ENCODE results near the gene HPN.

The HPN gene

DNA sequence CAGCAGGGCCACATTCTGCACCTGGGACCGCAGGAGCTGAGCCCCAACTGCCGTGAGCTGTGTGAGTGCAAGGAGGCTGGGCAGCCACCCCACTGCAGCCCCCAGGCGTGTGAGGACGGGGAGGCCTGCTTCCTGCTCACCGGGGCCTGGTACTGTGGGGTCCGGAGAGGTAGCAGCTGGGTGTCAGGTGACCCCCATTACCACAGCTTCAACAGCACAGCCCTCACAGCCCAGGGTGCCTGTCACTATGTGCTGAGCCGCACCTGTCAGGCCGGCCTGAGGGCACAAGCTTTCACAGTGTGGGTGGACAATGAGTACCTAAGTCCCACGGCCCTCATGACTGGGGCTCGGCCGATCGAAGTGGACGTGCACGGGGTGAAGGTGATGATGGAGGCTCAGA, 38.3 kb downstream of the HPN start:
- no peak for FAIRE-seq

DNA sequence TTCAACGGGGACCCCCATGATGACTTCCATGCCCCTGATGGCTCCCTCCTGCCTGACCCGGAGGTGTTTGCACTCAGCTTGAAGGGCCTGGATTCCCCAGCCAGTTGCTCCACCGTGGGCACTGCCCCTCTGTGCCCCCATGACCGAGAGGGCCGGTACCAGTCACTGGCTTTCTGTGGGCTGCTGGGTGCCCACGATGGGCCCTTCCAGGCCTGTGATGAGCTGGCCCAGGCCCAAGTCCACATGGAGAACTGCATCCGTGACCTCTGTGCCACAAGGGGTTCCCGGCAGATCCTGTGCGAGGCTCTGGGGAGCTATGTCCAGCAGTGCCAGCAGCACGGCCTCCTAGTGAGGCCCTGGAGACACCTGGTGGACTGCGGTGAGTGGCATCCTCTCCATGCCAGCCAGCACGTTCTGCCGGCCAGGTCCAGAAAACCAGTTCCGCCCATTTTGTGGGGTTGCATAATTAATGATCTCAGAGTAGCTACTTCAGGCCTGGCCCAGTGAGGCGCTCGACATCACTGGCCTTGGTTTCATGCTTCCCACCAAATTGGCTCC, 39.2 kb downstream of the HPN start:
- FAIRE-seq (no peak), DNase-seq (ENCODE audit: insufficient read length, low spot score) (no peak)
- TF ChIP-seq SPI1 (IDR thresholded peaks at IDR 0.05; ENCODE audit: low read depth, low read length) (no peak), TAF1 (IDR thresholded peaks at IDR 0.05; ENCODE audit: low read depth, low read length) (no peak), POLR2A (IDR thresholded peaks at IDR 0.05; ENCODE audit: low read depth, low read length) (no peak), POLR2AphosphoS5 (IDR thresholded peaks at IDR 0.05; ENCODE audit: low read depth, low read length) (no peak), PAX5 (IDR thresholded peaks at IDR 0.05; ENCODE audit: insufficient read depth, low read length, severe bottlenecking) (no peak), POU2F2 (IDR thresholded peaks at IDR 0.05; ENCODE audit: low read depth, low read length) (no peak)

More for the DNA sequence above, 38.3 kb downstream of the HPN start:
- DNase-seq (ENCODE audit: insufficient read length, low spot score): no peak
- no peak for TF ChIP-seq POU2F2 (IDR thresholded peaks at IDR 0.05; ENCODE audit: low read depth, low read length)
- TF ChIP-seq SPI1 (IDR thresholded peaks at IDR 0.05; ENCODE audit: low read depth, low read length): no peak
- no peak for TF ChIP-seq PAX5 (IDR thresholded peaks at IDR 0.05; ENCODE audit: insufficient read depth, low read length, severe bottlenecking)
- TF ChIP-seq POLR2AphosphoS5 (IDR thresholded peaks at IDR 0.05; ENCODE audit: low read depth, low read length): no peak
- no peak for TF ChIP-seq POLR2A (IDR thresholded peaks at IDR 0.05; ENCODE audit: low read depth, low read length)
- TF ChIP-seq TAF1 (IDR thresholded peaks at IDR 0.05; ENCODE audit: low read depth, low read length): no peak

DNA sequence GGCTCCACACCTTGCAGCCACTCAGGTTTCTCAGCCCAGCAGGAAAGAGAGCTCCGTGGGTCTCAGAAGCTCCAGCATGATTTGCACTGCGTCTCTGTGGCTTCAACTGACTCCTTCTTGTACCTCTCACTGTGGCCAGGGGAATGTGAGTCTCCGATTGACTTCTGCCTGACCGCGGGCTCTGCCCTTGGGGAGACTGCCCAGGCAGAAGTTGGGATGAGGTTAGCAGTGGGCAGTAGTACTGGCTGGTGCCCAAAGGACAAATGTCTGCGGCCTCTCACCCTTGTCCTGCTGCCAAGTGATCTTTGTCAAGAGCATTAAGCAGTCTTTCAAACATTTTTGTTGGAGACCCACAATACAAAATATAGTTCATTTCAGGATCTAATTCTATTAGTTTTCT, 39.7 kb downstream of the HPN start:
- TF ChIP-seq PAX5 (IDR thresholded peaks at IDR 0.05; ENCODE audit: insufficient read depth, low read length, severe bottlenecking) (no peak), POU2F2 (IDR thresholded peaks at IDR 0.05; ENCODE audit: low read depth, low read length) (no peak), SPI1 (IDR thresholded peaks at IDR 0.05; ENCODE audit: low read depth, low read length) (no peak), POLR2A (IDR thresholded peaks at IDR 0.05; ENCODE audit: low read depth, low read length) (no peak)
- no peak for FAIRE-seq
- DNase-seq (ENCODE audit: insufficient read length, low spot score): no peak

DNA sequence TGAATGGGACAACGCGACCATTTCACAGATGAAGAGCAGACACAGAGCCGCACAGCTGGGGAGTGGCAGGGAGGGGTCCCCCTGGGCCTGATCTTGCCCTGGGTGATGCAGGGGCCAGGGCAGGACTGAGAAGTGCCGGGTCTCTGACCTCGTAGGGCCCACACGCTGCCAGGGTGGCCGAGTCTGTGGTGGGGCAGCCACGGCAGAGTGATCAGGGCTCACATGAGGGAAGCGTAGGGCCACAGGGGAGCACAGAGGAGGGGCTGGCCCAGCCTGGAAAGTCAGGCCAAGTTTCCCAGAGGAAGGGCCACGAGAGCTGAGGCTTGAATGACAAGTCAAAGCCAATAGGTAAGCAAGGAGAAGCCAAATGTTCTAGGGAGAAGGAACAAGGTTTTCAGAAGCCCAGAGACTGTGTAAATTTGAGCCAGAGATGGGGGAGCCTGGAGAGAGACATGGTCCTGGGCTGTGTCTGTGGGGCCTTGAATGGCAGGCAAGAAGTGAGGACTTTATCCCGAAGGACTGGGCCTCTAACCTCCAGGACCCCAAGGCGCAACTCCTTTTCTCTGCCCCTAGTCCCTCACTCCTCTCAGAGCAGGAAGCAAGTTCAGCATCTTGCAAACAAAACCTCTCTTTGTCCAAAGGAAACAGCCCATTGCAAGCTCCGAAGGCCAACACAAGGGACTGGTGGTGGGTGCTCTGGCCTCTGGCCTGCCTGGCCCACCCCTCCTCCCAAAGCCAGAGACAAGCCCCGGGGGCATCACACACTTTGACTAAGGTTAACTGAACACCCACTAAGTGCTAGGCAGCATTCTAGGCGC, 42.4 kb downstream of the HPN start:
- TF ChIP-seq POLR2A (IDR thresholded peaks at IDR 0.05; ENCODE audit: low read depth, low read length) (no peak), TAF1 (IDR thresholded peaks at IDR 0.05; ENCODE audit: low read depth, low read length) (no peak), POLR2AphosphoS5 (IDR thresholded peaks at IDR 0.05; ENCODE audit: low read depth, low read length) (no peak), PAX5 (IDR thresholded peaks at IDR 0.05; ENCODE audit: insufficient read depth, low read length, severe bottlenecking) (no peak), SPI1 (IDR thresholded peaks at IDR 0.05; ENCODE audit: low read depth, low read length) (no peak), POU2F2 (IDR thresholded peaks at IDR 0.05; ENCODE audit: low read depth, low read length) (no peak)
- DNase-seq (ENCODE audit: insufficient read length, low spot score) (no peak), FAIRE-seq (no peak)

DNA sequence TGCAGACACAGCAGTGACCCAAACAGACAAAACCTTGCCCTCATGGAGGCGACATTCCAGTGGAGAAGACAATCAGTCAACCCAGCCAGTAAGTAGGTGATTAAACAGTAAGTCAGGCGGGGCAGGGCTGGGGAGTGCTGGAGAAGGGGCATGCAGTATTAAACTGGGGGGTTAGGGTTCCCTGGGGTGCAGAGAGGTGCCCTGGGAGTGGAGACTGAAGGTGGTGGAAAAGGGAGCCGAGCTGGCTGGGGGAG, 42.9 kb downstream of the HPN start:
- no peak for TF ChIP-seq PAX5 (IDR thresholded peaks at IDR 0.05; ENCODE audit: insufficient read depth, low read length, severe bottlenecking)
- no peak for TF ChIP-seq TAF1 (IDR thresholded peaks at IDR 0.05; ENCODE audit: low read depth, low read length)
- TF ChIP-seq POLR2AphosphoS5 (IDR thresholded peaks at IDR 0.05; ENCODE audit: low read depth, low read length): no peak
- no peak for TF ChIP-seq SPI1 (IDR thresholded peaks at IDR 0.05; ENCODE audit: low read depth, low read length)
- no peak for TF ChIP-seq POLR2A (IDR thresholded peaks at IDR 0.05; ENCODE audit: low read depth, low read length)
- TF ChIP-seq POU2F2 (IDR thresholded peaks at IDR 0.05; ENCODE audit: low read depth, low read length): no peak
- FAIRE-seq: no peak
- no peak for DNase-seq (ENCODE audit: insufficient read length, low spot score)

DNA sequence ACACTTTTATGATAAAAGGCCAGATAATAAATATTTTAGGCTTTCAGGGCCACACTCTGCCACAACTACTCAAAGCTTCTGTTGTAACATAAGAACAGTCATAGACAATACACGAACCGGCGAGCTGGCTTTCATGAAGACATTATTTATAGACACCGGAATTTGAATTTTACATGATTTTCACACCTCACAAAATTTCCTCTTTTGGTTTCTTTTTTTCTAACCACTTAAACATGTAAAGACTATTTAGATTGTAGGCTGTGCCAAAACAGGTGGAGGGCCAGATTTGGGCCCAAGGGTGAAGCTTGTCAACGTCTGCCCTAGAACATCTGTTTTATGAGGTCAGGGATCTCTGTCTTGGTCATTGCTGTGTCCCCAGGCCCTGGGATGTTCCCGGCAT, 44.4 kb downstream of the HPN start:
- no peak for DNase-seq (ENCODE audit: insufficient read length, low spot score)
- FAIRE-seq: peak; percentile 52
- no peak for TF ChIP-seq POLR2A (IDR thresholded peaks at IDR 0.05; ENCODE audit: low read depth, low read length)
- no peak for TF ChIP-seq TAF1 (IDR thresholded peaks at IDR 0.05; ENCODE audit: low read depth, low read length)
- TF ChIP-seq PAX5 (IDR thresholded peaks at IDR 0.05; ENCODE audit: insufficient read depth, low read length, severe bottlenecking): no peak
- no peak for TF ChIP-seq POLR2AphosphoS5 (IDR thresholded peaks at IDR 0.05; ENCODE audit: low read depth, low read length)
- no peak for TF ChIP-seq POU2F2 (IDR thresholded peaks at IDR 0.05; ENCODE audit: low read depth, low read length)
- no peak for TF ChIP-seq SPI1 (IDR thresholded peaks at IDR 0.05; ENCODE audit: low read depth, low read length)

DNA sequence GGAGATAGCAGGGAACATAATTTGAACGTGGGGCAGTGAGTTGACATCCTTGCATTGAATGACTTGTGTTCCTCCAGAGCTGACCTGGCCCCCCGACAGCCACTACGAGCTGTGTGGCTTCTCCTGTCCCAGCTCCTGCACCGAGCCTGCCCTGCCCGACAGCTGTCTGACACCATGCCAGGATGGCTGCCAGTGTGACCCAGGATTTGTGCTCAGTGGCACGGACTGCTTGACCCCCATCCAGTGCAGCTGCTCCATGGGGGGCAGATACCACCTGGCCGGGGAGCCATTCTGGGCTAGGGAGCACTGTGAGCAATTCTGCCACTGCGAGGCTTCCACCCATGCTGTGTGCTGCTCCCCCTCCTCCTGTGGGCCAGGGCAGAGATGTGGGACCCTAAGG, 44.9 kb downstream of the HPN start:
- no peak for FAIRE-seq
- no peak for DNase-seq (ENCODE audit: insufficient read length, low spot score)
- TF ChIP-seq TAF1 (IDR thresholded peaks at IDR 0.05; ENCODE audit: low read depth, low read length) (no peak), POLR2AphosphoS5 (IDR thresholded peaks at IDR 0.05; ENCODE audit: low read depth, low read length) (no peak), PAX5 (IDR thresholded peaks at IDR 0.05; ENCODE audit: insufficient read depth, low read length, severe bottlenecking) (no peak), SPI1 (IDR thresholded peaks at IDR 0.05; ENCODE audit: low read depth, low read length) (no peak), POU2F2 (IDR thresholded peaks at IDR 0.05; ENCODE audit: low read depth, low read length) (no peak), POLR2A (IDR thresholded peaks at IDR 0.05; ENCODE audit: low read depth, low read length) (no peak)

DNA sequence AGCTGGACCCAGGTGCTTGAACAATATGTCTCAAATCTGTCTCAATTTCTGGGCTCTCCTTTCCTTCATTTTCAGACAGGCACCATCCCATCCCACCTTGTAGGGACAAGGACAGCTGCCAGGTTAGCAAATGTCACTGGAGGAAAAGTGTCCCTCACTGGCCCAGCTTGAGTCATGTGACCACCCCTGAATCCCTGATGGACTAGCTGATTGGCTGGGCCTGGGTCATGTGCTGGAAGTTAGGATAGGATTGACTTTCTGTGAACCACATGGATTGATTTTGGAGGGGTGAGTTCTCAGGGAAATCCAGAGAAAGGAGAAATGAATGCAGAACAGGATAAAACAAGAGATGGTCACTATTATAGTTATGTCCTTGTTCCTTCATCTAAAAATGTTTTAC, 45.9 kb downstream of the HPN start:
- FAIRE-seq (no peak), DNase-seq (ENCODE audit: insufficient read length, low spot score) (no peak)
- TF ChIP-seq TAF1 (IDR thresholded peaks at IDR 0.05; ENCODE audit: low read depth, low read length) (no peak), POU2F2 (IDR thresholded peaks at IDR 0.05; ENCODE audit: low read depth, low read length) (no peak), SPI1 (IDR thresholded peaks at IDR 0.05; ENCODE audit: low read depth, low read length) (no peak), POLR2A (IDR thresholded peaks at IDR 0.05; ENCODE audit: low read depth, low read length) (no peak), POLR2AphosphoS5 (IDR thresholded peaks at IDR 0.05; ENCODE audit: low read depth, low read length) (no peak), PAX5 (IDR thresholded peaks at IDR 0.05; ENCODE audit: insufficient read depth, low read length, severe bottlenecking) (no peak)

DNA sequence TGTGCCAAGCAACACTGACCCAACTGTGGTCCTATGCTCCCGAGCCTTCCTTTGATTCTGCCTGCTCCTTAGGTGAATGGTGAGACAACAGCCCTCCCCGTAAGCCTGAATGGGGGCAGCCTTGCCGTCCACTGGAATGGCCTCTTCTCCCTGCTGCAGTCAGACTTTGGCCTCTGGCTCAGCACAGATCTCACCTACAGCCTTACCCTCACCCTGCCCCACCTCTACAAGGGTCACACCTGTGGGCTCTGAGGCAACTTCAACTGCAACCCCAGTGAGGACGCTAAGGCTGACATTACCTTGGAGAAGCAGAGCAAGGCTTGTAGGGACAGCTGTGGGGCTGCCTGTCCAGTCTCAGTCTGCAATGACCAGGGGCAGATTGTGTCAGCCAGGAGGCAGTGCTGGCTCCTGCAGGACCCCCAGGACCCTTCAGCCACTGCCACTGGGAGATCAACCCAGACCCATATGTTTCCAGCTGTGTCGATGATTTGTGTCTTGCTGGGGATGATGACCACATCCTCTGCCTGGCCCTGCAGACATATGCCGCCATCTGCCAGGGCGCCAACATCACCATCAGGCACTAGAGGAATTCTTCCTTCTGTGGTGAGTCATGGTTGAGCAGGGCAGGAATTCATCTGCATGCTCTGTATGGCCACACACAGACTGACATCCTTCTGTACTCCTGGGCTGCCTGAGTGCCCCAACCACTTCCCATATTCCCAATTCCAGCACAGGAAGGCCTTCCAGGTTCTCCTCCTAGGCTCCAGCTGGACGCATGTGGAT, 46.8 kb downstream of the HPN start:
- DNase-seq (ENCODE audit: insufficient read length, low spot score): no peak

More for the DNA sequence above, 46.8 kb downstream of the HPN start:
- no peak for FAIRE-seq
- no peak for TF ChIP-seq PAX5 (IDR thresholded peaks at IDR 0.05; ENCODE audit: insufficient read depth, low read length, severe bottlenecking)
- TF ChIP-seq SPI1 (IDR thresholded peaks at IDR 0.05; ENCODE audit: low read depth, low read length): no peak
- TF ChIP-seq POLR2AphosphoS5 (IDR thresholded peaks at IDR 0.05; ENCODE audit: low read depth, low read length): no peak
- TF ChIP-seq POU2F2 (IDR thresholded peaks at IDR 0.05; ENCODE audit: low read depth, low read length): no peak
- no peak for TF ChIP-seq POLR2A (IDR thresholded peaks at IDR 0.05; ENCODE audit: low read depth, low read length)
- TF ChIP-seq TAF1 (IDR thresholded peaks at IDR 0.05; ENCODE audit: low read depth, low read length): no peak

Data from GM12891 (cell line).